ENCODE data around the gene HNMT. TPM values are rescaled to one million over a fixed set of nuclear protein-coding genes. Genes with fewer than 3 reads are reported as not detected.

The HNMT gene
- total and polyA plus RNA-seq, 2 of the 13 experiments (the other 11 are each of a cell fraction or from before 2014, with no cell fraction given), result 279 to 309 TPM

DNA sequence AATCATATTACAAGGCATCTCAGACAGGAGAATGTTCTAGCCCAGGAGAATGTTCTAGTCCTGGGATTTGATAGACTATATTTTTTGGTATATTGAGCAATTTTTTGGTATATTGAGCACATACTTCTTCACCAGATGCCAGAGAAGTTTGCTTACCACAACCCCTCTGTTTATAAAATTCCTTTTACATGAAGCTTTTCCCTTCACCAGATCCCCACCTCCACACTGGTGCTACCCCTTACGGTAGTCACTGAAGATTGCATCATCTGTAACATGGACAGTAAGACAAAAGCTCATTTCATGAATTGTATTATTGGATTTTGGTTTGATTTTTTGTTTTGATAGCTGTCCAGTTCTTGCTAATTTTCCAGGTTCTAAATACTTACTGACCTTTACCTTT is 7.2 kb upstream of the HNMT start (continued):
- TF ChIP-seq, protein P1, sequence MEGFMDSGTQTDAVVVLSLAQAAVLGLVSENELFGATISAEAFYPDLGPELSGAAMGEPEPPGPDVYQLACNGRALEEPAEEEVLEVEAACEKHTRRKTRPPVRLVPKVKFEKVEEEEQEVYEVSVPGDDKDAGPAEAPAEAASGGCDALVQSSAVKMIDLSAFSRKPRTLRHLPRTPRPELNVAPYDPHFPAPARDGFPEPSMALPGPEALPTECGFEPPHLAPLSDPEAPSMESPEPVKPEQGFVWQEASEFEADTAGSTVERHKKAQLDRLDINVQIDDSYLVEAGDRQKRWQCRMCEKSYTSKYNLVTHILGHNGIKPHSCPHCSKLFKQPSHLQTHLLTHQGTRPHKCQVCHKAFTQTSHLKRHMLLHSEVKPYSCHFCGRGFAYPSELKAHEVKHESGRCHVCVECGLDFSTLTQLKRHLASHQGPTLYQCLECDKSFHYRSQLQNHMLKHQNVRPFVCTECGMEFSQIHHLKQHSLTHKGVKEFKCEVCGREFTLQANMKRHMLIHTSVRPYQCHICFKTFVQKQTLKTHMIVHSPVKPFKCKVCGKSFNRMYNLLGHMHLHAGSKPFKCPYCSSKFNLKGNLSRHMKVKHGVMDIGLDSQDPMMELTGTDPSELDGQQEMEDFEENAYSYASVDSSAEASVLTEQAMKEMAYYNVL (CRISPR knock-in tag; IDR thresholded peaks at IDR 0.05; ENCODE audit: borderline replicate concordance), result no peak
- TF ChIP-seq, protein P2, sequence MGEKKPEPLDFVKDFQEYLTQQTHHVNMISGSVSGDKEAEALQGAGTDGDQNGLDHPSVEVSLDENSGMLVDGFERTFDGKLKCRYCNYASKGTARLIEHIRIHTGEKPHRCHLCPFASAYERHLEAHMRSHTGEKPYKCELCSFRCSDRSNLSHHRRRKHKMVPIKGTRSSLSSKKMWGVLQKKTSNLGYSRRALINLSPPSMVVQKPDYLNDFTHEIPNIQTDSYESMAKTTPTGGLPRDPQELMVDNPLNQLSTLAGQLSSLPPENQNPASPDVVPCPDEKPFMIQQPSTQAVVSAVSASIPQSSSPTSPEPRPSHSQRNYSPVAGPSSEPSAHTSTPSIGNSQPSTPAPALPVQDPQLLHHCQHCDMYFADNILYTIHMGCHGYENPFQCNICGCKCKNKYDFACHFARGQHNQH (CRISPR knock-in tag; IDR thresholded peaks at IDR 0.05), result no peak
- TF ChIP-seq ZSCAN22 (CRISPR knock-in tag; IDR thresholded peaks at IDR 0.05), result no peak
- no peak for TF ChIP-seq ZNF816 (CRISPR knock-in tag; IDR thresholded peaks at IDR 0.05; ENCODE audit: borderline replicate concordance)
- TF ChIP-seq ZNF564 (CRISPR knock-in tag; IDR thresholded peaks at IDR 0.05), result no peak
- TF ChIP-seq KLF12 (CRISPR knock-in tag; IDR thresholded peaks at IDR 0.05; ENCODE audit: borderline replicate concordance), result no peak
- no peak for TF ChIP-seq STAT5B (CRISPR knock-in tag; IDR thresholded peaks at IDR 0.05)
- TF ChIP-seq EP300 (IDR thresholded peaks at IDR 0.05; ENCODE audit: low read depth in 2 of 2, low read length in 2 of 2), result peak in 1 of 2 experiments; percentile 72; a peak in 2 of 4 replicates
- no peak; the same call in 1 of the 2 replicates for TF ChIP-seq EP300 (CRISPR knock-in tag; IDR thresholded peaks at IDR 0.05; ENCODE audit: borderline replicate concordance)
- no peak for TF ChIP-seq ZNF747 (CRISPR knock-in tag; IDR thresholded peaks at IDR 0.05; ENCODE audit: borderline replicate concordance)
- TF ChIP-seq, protein P3, sequence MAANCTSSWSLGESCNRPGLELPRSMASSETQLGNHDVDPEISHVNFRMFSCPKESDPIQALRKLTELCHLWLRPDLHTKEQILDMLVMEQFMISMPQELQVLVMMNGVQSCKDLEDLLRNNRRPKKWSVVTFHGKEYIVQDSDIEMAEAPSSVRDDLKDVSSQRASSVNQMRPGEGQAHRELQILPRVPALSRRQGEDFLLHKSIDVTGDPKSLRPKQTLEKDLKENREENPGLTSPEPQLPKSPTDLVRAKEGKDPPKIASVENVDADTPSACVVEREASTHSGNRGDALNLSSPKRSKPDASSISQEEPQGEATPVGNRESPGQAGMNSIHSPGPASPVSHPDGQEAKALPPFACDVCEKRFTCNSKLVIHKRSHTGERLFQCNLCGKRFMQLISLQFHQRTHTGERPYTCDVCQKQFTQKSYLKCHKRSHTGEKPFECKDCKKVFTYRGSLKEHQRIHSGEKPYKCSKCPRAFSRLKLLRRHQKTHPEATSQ (CRISPR knock-in tag; IDR thresholded peaks at IDR 0.05; ENCODE audit: borderline replicate concordance), result 0 out of 2 replicates have a peak, but pooled peaks have one; percentile 39
- TF ChIP-seq NONO (IDR thresholded peaks at IDR 0.05), result no peak
- no peak for TF ChIP-seq NONO (CRISPR knock-in tag; conservative IDR thresholded peaks at IDR 0.05)
- 0 out of 2 replicates have a peak, but pooled peaks have one; percentile 32 for TF ChIP-seq DMAP1 (CRISPR knock-in tag; IDR thresholded peaks at IDR 0.05)
- no peak for TF ChIP-seq SOX6 (IDR thresholded peaks at IDR 0.05)
- peak; percentile 58; the same call in 1 of the 2 replicates for TF ChIP-seq SOX6 (CRISPR knock-in tag; IDR thresholded peaks at IDR 0.05)
- TF ChIP-seq ZNF790 (CRISPR knock-in tag; IDR thresholded peaks at IDR 0.05; ENCODE audit: borderline replicate concordance), result no peak
- no peak for TF ChIP-seq ZFP1 (CRISPR knock-in tag; IDR thresholded peaks at IDR 0.05)
- TF ChIP-seq, protein P4, sequence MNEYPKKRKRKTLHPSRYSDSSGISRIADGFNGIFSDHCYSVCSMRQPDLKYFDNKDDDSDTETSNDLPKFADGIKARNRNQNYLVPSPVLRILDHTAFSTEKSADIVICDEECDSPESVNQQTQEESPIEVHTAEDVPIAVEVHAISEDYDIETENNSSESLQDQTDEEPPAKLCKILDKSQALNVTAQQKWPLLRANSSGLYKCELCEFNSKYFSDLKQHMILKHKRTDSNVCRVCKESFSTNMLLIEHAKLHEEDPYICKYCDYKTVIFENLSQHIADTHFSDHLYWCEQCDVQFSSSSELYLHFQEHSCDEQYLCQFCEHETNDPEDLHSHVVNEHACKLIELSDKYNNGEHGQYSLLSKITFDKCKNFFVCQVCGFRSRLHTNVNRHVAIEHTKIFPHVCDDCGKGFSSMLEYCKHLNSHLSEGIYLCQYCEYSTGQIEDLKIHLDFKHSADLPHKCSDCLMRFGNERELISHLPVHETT (CRISPR knock-in tag; conservative IDR thresholded peaks at IDR 0.05), result no peak
- TF ChIP-seq SALL2 (CRISPR knock-in tag; IDR thresholded peaks at IDR 0.05), result no peak
- TF ChIP-seq, protein P5, sequence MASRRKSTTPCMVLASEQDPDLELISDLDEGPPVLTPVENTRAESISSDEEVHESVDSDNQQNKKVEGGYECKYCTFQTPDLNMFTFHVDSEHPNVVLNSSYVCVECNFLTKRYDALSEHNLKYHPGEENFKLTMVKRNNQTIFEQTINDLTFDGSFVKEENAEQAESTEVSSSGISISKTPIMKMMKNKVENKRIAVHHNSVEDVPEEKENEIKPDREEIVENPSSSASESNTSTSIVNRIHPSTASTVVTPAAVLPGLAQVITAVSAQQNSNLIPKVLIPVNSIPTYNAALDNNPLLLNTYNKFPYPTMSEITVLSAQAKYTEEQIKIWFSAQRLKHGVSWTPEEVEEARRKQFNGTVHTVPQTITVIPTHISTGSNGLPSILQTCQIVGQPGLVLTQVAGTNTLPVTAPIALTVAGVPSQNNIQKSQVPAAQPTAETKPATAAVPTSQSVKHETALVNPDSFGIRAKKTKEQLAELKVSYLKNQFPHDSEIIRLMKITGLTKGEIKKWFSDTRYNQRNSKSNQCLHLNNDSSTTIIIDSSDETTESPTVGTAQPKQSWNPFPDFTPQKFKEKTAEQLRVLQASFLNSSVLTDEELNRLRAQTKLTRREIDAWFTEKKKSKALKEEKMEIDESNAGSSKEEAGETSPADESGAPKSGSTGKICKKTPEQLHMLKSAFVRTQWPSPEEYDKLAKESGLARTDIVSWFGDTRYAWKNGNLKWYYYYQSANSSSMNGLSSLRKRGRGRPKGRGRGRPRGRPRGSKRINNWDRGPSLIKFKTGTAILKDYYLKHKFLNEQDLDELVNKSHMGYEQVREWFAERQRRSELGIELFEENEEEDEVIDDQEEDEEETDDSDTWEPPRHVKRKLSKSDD (CRISPR knock-in tag; IDR thresholded peaks at IDR 0.05; ENCODE audit: low read depth), result no peak
- TF ChIP-seq SALL1 (CRISPR knock-in tag; IDR thresholded peaks at IDR 0.05), result peak; percentile 16; the same call in 1 of the 2 replicates
- no peak for TF ChIP-seq ISL2 (CRISPR knock-in tag; IDR thresholded peaks at IDR 0.05)
- no peak for TF ChIP-seq ZEB1 (IDR thresholded peaks at IDR 0.05; ENCODE audit: insufficient replicate concordance, low read depth)

Data from HepG2 (cell line).